Measurements from ENCODE around the gene ABCB6. TPM values are rescaled to one million over a fixed set of nuclear protein-coding genes. Genes with fewer than 3 reads are reported as not detected.
"Not testable (repeated sequence)": the region's sequence is repeated elsewhere in the genome, so short reads cannot be mapped to it uniquely, and the experiment has no call there.

ABCB6 gene
- total RNA-seq, 2 experiments from 2014 or later, result 6.4 to 10.2 TPM

GRCh38 chr2:219266886-219267285 lies 48.1 kb upstream of the ABCB6 start:
- Histone ChIP-seq H2AFZ (ENCODE audit: low read length) (no peak overlapping the region), H3K9me3 (ENCODE audit: low read length) (no peaks in the 10 kb centered on the region), H3K36me3 (ENCODE audit: insufficient read depth, low read length) (no peaks in the 10 kb centered on the region), H3K4me3 (ENCODE audit: low read depth, low read length, poor library complexity, severe bottlenecking) (no peak overlapping the region), H4K20me1 (ENCODE audit: insufficient read depth, low read length) (no peaks in the 10 kb centered on the region), H3K4me2 (ENCODE audit: low read length) (no peak overlapping the region), H3K27ac (ENCODE audit: low read depth, low read length, poor library complexity, severe bottlenecking) (no peak overlapping the region), H3K79me2 (ENCODE audit: insufficient read depth, low read depth, low read length) (no peaks in the 10 kb centered on the region), H3K4me1 (ENCODE audit: insufficient read depth, low read length, poor library complexity, severe bottlenecking) (no peaks in the 10 kb centered on the region), H3K9me2 (ENCODE audit: insufficient read depth, low read length) (no peaks in the 10 kb centered on the region)
- TF ChIP-seq EZH2phosphoT487 (IDR thresholded peaks at IDR 0.05; ENCODE audit: borderline replicate concordance, low read depth, low read length) (no peak), CTCF (conservative IDR thresholded peaks at IDR 0.05; ENCODE audit: low read length) (no peak)
- no peak for DNase-seq (ENCODE audit: low spot score)
- ChIA-PET CTCF (ENCODE audit: unreplicated experiment) (no interaction called here), POLR2A (interaction anchor here (0.5 to 1.8 kb wide), 2 partner anchors 12 to 276 kb away, joined by 3 to 4 read pairs; no protein-coding TSS in a partner anchor)
- BruUV-seq (replicated peaks), result no TSS peak
- intact Hi-C loops (cut with micrococcal nuclease; ENCODE audit: unreplicated experiment), result no loop called here

GRCh38 chr2:219266232-219266631 lies 47.5 kb upstream of the ABCB6 start:
- no peaks in the 10 kb centered on the region for H3K9me2 ChIP-seq (ENCODE audit: insufficient read depth, low read length)
- no peaks in the 10 kb centered on the region for H3K79me2 ChIP-seq (ENCODE audit: insufficient read depth, low read depth, low read length)
- no peaks in the 10 kb centered on the region for H4K20me1 ChIP-seq (ENCODE audit: insufficient read depth, low read length)
- no peak overlapping the region for H3K27ac ChIP-seq (ENCODE audit: low read depth, low read length, poor library complexity, severe bottlenecking)
- no peak overlapping the region for H3K4me3 ChIP-seq (ENCODE audit: low read depth, low read length, poor library complexity, severe bottlenecking)
- no peak overlapping the region for H3K4me2 ChIP-seq (ENCODE audit: low read length)
- BruUV-seq (replicated peaks), result no TSS peak
- ChIA-PET CTCF (ENCODE audit: unreplicated experiment) (no interaction called here), POLR2A (interaction anchor here (0.7 to 1.5 kb wide), 3 partner anchors 8 to 90 kb away, joined by 3 read pairs; no protein-coding TSS in a partner anchor)
- no peak for DNase-seq (ENCODE audit: low spot score)
- H2AFZ ChIP-seq (ENCODE audit: low read length), result no peak overlapping the region
- no peaks in the 10 kb centered on the region for H3K9me3 ChIP-seq (ENCODE audit: low read length)
- H3K36me3 ChIP-seq (ENCODE audit: insufficient read depth, low read length), result no peaks in the 10 kb centered on the region
- H3K4me1 ChIP-seq (ENCODE audit: insufficient read depth, low read length, poor library complexity, severe bottlenecking), result peaks cover 4% of the 10 kb centered on the region
- intact Hi-C loops (cut with micrococcal nuclease; ENCODE audit: unreplicated experiment), result no loop called here
- no peak for TF ChIP-seq CTCF (conservative IDR thresholded peaks at IDR 0.05; ENCODE audit: low read length)
- TF ChIP-seq EZH2phosphoT487 (IDR thresholded peaks at IDR 0.05; ENCODE audit: borderline replicate concordance, low read depth, low read length), result no peak

- no peaks in the 10 kb centered on the region for H3K9me3 ChIP-seq (ENCODE audit: low read length)
- H3K4me1 ChIP-seq (ENCODE audit: insufficient read depth, low read length, poor library complexity, severe bottlenecking), result peaks cover 8% of the 10 kb centered on the region
- no peaks in the 10 kb centered on the region for H3K79me2 ChIP-seq (ENCODE audit: insufficient read depth, low read depth, low read length)
- H4K20me1 ChIP-seq (ENCODE audit: insufficient read depth, low read length), result no peaks in the 10 kb centered on the region
- TF ChIP-seq EZH2phosphoT487 (IDR thresholded peaks at IDR 0.05; ENCODE audit: borderline replicate concordance, low read depth, low read length), result no peak
- no peak overlapping the region for H3K4me3 ChIP-seq (ENCODE audit: low read depth, low read length, poor library complexity, severe bottlenecking)
- ChIA-PET POLR2A (interaction anchor here (0.7 to 1.6 kb wide), 3 partner anchors 15 to 18 kb away, joined by 3 to 5 read pairs (median 4); partner anchors contain the start of gene DNAJB2), CTCF (ENCODE audit: unreplicated experiment) (interaction anchor here (0.6 kb wide), 1 partner anchor 17 kb away, joined by 12 read pairs; no protein-coding TSS in a partner anchor)
- no peak overlapping the region for H3K4me2 ChIP-seq (ENCODE audit: low read length)
- intact Hi-C loops (cut with micrococcal nuclease; ENCODE audit: unreplicated experiment), result no loop called here
- no peak for DNase-seq (ENCODE audit: low spot score)
- no peak overlapping the region for H3K27ac ChIP-seq (ENCODE audit: low read depth, low read length, poor library complexity, severe bottlenecking)
- H2AFZ ChIP-seq (ENCODE audit: low read length), result no peak overlapping the region
- no peaks in the 10 kb centered on the region for H3K36me3 ChIP-seq (ENCODE audit: insufficient read depth, low read length)
- no peaks in the 10 kb centered on the region for H3K9me2 ChIP-seq (ENCODE audit: insufficient read depth, low read length)
- no TSS peak for BruUV-seq (replicated peaks)
These were observed 42.5 kb upstream of the ABCB6 start for GRCh38 chr2:219261024-219261855.

- DNase-seq (ENCODE audit: low spot score); CTCF ChIA-PET (ENCODE audit: unreplicated experiment); H3K9me3 ChIP-seq (ENCODE audit: low read length); H3K9me2 ChIP-seq (ENCODE audit: insufficient read depth, low read length); H2AFZ ChIP-seq (ENCODE audit: low read length); H3K36me3 ChIP-seq (ENCODE audit: insufficient read depth, low read length); H3K79me2 ChIP-seq (ENCODE audit: insufficient read depth, low read depth, low read length); H4K20me1 ChIP-seq (ENCODE audit: insufficient read depth, low read length); BruUV-seq (replicated peaks); H3K27ac ChIP-seq (ENCODE audit: low read depth, low read length, poor library complexity, severe bottlenecking); H3K4me3 ChIP-seq (ENCODE audit: low read depth, low read length, poor library complexity, severe bottlenecking); H3K4me2 ChIP-seq (ENCODE audit: low read length): not testable (repeated sequence)
- intact Hi-C loops (cut with micrococcal nuclease; ENCODE audit: unreplicated experiment), result loop anchor here (10.0 kb wide), 1 partner anchor 364 kb away; no protein-coding TSS in a partner anchor
- peaks cover 19% of the 10 kb centered on the region for H3K4me1 ChIP-seq (ENCODE audit: insufficient read depth, low read length, poor library complexity, severe bottlenecking)
- POLR2A ChIA-PET, result interaction anchor here (0.9 to 1.4 kb wide), 2 partner anchors 10 to 15 kb away, joined by 4 to 6 read pairs; no protein-coding TSS in a partner anchor
These were observed 40.2 kb upstream of the ABCB6 start for GRCh38 chr2:219258942-219259341.

All from OCI-LY7 (cell line).